ENCODE measurements around the gene PPARG. TPM values are rescaled to one million over a fixed set of nuclear protein-coding genes. Genes with fewer than 3 reads are reported as not detected.
A peak's percentile ranks its signal among the peaks of the same experiment; 100 is the strongest.
"Not testable (repeated sequence)": the region's sequence is repeated elsewhere in the genome, so short reads cannot be mapped to it uniquely, and the experiment has no call there.

PPARG gene
- total RNA-seq, 2 donors from 2014 or later, result 7.0 to 12.9 TPM

GRCh38 chr3:12444582-12445471 is 156.0 kb downstream of the PPARG start:
- intact Hi-C loops (cut with DNase I), result no loop called here
- no peak for TF ChIP-seq POLR2AphosphoS5 (IDR thresholded peaks at IDR 0.05)
- TF ChIP-seq, protein P1, sequence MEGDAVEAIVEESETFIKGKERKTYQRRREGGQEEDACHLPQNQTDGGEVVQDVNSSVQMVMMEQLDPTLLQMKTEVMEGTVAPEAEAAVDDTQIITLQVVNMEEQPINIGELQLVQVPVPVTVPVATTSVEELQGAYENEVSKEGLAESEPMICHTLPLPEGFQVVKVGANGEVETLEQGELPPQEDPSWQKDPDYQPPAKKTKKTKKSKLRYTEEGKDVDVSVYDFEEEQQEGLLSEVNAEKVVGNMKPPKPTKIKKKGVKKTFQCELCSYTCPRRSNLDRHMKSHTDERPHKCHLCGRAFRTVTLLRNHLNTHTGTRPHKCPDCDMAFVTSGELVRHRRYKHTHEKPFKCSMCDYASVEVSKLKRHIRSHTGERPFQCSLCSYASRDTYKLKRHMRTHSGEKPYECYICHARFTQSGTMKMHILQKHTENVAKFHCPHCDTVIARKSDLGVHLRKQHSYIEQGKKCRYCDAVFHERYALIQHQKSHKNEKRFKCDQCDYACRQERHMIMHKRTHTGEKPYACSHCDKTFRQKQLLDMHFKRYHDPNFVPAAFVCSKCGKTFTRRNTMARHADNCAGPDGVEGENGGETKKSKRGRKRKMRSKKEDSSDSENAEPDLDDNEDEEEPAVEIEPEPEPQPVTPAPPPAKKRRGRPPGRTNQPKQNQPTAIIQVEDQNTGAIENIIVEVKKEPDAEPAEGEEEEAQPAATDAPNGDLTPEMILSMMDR (IDR thresholded peaks at IDR 0.05), result no peak
- TF ChIP-seq POLR2A (IDR thresholded peaks at IDR 0.05), result peak; percentile 21
- Histone ChIP-seq H3K9me3 (no peaks in the 10 kb centered on the region), H3K27ac (no peak overlapping the region), H3K4me3 (no peak overlapping the region), H3K4me1 (replicated peaks) (no peaks in the 10 kb centered on the region), H3K27me3 (replicated peaks; ENCODE audit: insufficient read depth) (no peaks in the 10 kb centered on the region), H3K36me3 (no peaks in the 10 kb centered on the region)
- 40% methylated on average over 24 of the region's 24 CpGs for WGBS
- DNase-seq (ENCODE audit: low spot score), result no peak

GRCh38 chr3:12445523-12446240 is 156.8 kb downstream of the PPARG start:
- no peaks in the 10 kb centered on the region for H3K27me3 ChIP-seq (replicated peaks; ENCODE audit: insufficient read depth)
- H3K36me3 ChIP-seq, result no peaks in the 10 kb centered on the region
- no peaks in the 10 kb centered on the region for H3K9me3 ChIP-seq
- 94% methylated on average over 8 of the region's 8 CpGs for WGBS
- H3K4me3 ChIP-seq, result no peak overlapping the region
- TF ChIP-seq POLR2A (IDR thresholded peaks at IDR 0.05), result no peak
- TF ChIP-seq, protein P1 (IDR thresholded peaks at IDR 0.05), result no peak
- TF ChIP-seq POLR2AphosphoS5 (IDR thresholded peaks at IDR 0.05), result no peak
- no peaks in the 10 kb centered on the region for H3K4me1 ChIP-seq (replicated peaks)
- H3K27ac ChIP-seq, result no peak overlapping the region
- intact Hi-C loops (cut with DNase I), result no loop called here
- no peak for DNase-seq (ENCODE audit: low spot score)

DNA sequence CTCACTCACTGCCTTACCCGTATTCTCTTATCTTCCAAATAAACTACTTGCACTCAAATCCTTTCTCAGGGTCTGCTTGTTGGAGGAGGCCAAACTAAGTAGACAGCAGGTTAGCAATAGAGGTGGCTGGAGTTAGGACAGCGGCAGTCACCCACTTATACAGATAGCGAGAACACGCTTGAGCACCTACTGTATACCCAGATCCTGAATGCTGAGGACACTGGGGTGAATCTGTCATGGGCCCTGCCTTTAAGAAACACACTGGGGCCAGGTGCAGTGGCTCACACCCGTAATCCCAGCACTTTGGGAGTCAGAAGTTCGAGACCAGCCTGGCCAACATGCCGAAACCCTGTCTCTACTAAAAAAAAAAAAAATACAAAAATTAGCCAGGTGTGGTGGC is 157.4 kb downstream of the PPARG start:
- 88% methylated on average over 7 of the region's 7 CpGs for WGBS
- Histone ChIP-seq H3K27me3 (replicated peaks; ENCODE audit: insufficient read depth) (no peaks in the 10 kb centered on the region), H3K27ac (no peak overlapping the region), H3K4me1 (replicated peaks) (no peaks in the 10 kb centered on the region), H3K4me3 (no peak overlapping the region), H3K36me3 (no peaks in the 10 kb centered on the region), H3K9me3 (no peaks in the 10 kb centered on the region)
- no peak for TF ChIP-seq POLR2A (IDR thresholded peaks at IDR 0.05)
- TF ChIP-seq, protein P1 (IDR thresholded peaks at IDR 0.05), result no peak
- TF ChIP-seq POLR2AphosphoS5 (IDR thresholded peaks at IDR 0.05), result no peak
- no peak for DNase-seq (ENCODE audit: low spot score)
- intact Hi-C loops (cut with DNase I), result no loop called here

DNA sequence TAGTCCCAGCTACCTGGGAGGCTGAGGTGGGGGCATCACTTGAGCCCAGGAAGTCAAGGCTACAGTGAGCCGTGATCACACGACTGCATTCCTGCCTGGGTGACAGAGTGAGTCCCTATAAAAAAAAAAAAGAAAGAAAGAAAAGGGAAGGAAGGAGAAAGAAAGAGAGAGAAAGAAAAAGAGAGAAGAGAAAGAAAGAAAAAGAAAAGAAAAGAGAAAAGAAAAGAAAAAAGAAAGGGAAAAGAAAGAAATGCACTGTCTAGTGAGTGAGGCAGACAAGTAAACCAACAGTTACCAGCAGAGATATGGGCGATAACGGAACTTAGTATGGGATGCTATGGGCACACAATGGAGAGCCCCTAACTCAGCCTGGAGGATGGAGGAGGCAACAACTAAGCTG is 158.2 kb downstream of the PPARG start:
- no peak overlapping the region for H3K27ac ChIP-seq
- intact Hi-C loops (cut with DNase I), result no loop called here
- WGBS, result 93% methylated on average over 4 of the region's 4 CpGs
- no peaks in the 10 kb centered on the region for H3K27me3 ChIP-seq (replicated peaks; ENCODE audit: insufficient read depth)
- no peak for DNase-seq (ENCODE audit: low spot score)
- H3K36me3 ChIP-seq, result no peaks in the 10 kb centered on the region
- TF ChIP-seq, protein P1 (IDR thresholded peaks at IDR 0.05), result no peak
- no peak for TF ChIP-seq POLR2AphosphoS5 (IDR thresholded peaks at IDR 0.05)
- no peak for TF ChIP-seq POLR2A (IDR thresholded peaks at IDR 0.05)
- no peaks in the 10 kb centered on the region for H3K9me3 ChIP-seq
- H3K4me3 ChIP-seq, result no peak overlapping the region
- H3K4me1 ChIP-seq (replicated peaks), result no peaks in the 10 kb centered on the region

DNA sequence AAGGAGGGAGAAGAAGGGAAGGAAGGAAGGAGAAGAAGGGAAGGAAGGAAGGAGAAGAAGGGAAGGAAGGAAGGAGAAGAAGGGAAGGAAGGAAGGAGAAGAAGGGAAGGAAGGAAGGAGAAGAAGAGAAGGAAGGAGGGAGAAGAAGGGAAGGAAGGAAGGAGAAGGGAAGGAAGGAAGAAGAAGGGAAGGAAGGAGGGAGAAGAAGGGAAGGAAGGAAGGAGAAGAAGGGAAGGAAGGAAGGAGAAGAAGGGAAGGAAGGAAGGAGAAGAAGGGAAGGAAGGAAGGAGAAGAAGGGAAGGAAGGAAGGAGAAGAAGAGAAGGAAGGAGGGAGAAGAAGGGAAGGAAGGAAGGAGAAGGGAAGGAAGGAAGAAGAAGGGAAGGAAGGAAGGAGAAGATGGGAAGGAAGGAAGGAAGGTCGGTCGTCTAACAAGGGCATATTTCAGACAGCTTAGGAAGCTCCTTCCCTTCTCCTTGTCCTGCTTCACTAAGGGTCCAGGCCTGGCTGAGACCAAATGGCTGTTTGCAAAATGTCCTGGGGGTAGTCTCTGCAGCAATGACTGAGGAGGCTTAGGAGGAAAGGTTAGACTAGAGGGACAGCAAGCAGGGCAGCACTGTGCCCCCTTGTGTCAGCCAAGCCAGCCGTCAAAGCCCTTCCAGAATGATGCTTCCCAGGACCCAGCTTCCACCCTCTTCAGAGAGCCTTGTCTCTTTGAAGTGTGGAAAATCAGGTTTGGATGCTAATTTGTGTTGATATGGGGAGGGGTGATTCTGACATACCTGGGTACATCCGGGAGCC is 159.7 kb downstream of the PPARG start:
- H3K36me3 ChIP-seq; H3K27ac ChIP-seq; intact Hi-C loops (cut with DNase I); H3K9me3 ChIP-seq; DNase-seq (ENCODE audit: low spot score); H3K4me3 ChIP-seq; H3K4me1 ChIP-seq (replicated peaks); H3K27me3 ChIP-seq (replicated peaks; ENCODE audit: insufficient read depth): not testable (repeated sequence)
- WGBS, result 81% methylated on average over 4 of the region's 4 CpGs
